ENCODE results near the gene CDK17.

DNA sequence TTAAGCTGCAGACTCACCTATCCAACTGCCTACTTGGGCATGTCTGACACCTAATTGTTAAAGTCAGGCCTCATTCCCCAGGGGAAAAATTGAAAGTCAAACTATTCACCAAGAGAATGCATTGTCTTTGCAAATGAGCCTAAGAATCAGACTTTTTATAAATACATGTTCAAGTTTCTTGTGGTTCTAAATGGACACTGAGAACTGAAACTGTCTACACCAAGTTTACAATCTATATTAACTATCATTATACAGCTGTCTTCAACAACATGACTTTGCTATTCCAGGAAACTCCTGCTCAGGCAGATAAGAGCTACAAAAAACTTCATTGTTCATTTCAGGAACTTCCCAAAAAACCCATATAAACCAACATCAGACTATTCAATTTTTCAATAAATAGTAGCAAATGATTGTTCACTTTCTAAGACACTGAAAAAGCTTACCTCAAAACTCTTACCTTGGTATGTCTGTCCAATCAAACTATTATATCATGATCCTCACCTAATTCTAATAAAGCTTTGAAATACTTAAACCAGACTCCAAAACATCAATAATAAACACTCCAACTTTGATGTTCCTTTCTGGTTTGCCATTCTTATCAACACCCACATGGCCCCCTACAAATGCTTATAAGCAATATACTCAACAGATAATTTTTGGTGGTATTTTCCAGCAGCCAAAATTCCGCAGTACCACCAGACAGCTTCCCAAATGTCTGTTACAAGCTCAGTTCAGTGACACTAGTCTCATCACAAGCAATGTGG lies 24.2 kb downstream of the CDK17 start:
- TF ChIP-seq CEBPB (IDR thresholded peaks at IDR 0.05): no peak
- no peak for TF ChIP-seq YY1 (IDR thresholded peaks at IDR 0.05; ENCODE audit: low read depth)
- no peak for TF ChIP-seq RAD21 (IDR thresholded peaks at IDR 0.05; ENCODE audit: low read depth)
- TF ChIP-seq, protein P1, sequence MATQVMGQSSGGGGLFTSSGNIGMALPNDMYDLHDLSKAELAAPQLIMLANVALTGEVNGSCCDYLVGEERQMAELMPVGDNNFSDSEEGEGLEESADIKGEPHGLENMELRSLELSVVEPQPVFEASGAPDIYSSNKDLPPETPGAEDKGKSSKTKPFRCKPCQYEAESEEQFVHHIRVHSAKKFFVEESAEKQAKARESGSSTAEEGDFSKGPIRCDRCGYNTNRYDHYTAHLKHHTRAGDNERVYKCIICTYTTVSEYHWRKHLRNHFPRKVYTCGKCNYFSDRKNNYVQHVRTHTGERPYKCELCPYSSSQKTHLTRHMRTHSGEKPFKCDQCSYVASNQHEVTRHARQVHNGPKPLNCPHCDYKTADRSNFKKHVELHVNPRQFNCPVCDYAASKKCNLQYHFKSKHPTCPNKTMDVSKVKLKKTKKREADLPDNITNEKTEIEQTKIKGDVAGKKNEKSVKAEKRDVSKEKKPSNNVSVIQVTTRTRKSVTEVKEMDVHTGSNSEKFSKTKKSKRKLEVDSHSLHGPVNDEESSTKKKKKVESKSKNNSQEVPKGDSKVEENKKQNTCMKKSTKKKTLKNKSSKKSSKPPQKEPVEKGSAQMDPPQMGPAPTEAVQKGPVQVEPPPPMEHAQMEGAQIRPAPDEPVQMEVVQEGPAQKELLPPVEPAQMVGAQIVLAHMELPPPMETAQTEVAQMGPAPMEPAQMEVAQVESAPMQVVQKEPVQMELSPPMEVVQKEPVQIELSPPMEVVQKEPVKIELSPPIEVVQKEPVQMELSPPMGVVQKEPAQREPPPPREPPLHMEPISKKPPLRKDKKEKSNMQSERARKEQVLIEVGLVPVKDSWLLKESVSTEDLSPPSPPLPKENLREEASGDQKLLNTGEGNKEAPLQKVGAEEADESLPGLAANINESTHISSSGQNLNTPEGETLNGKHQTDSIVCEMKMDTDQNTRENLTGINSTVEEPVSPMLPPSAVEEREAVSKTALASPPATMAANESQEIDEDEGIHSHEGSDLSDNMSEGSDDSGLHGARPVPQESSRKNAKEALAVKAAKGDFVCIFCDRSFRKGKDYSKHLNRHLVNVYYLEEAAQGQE (IDR thresholded peaks at IDR 0.05; ENCODE audit: low read depth): no peak
- TF ChIP-seq, protein P2, sequence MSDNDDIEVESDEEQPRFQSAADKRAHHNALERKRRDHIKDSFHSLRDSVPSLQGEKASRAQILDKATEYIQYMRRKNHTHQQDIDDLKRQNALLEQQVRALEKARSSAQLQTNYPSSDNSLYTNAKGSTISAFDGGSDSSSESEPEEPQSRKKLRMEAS (IDR thresholded peaks at IDR 0.05): no peak
- no peak for TF ChIP-seq EP300 (IDR thresholded peaks at IDR 0.05; ENCODE audit: borderline replicate concordance)
- TF ChIP-seq EGR1 (IDR thresholded peaks at IDR 0.05): no peak
- no peak for TF ChIP-seq TAF1 (IDR thresholded peaks at IDR 0.05; ENCODE audit: low read depth)
- no peak for TF ChIP-seq TCF12 (IDR thresholded peaks at IDR 0.05; ENCODE audit: low read depth)
- TF ChIP-seq TEAD4 (IDR thresholded peaks at IDR 0.05): no peak
- TF ChIP-seq CREB1 (IDR thresholded peaks at IDR 0.05; ENCODE audit: low read depth): no peak
- TF ChIP-seq, protein P3, sequence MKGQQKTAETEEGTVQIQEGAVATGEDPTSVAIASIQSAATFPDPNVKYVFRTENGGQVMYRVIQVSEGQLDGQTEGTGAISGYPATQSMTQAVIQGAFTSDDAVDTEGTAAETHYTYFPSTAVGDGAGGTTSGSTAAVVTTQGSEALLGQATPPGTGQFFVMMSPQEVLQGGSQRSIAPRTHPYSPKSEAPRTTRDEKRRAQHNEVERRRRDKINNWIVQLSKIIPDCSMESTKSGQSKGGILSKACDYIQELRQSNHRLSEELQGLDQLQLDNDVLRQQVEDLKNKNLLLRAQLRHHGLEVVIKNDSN (IDR thresholded peaks at IDR 0.05): no peak
